M059J (cell line): ENCODE data around the gene CTDSP2. TPM values are rescaled to one million over a fixed set of nuclear protein-coding genes. Genes with fewer than 3 reads are reported as not detected.
A peak's percentile ranks its signal among the peaks of the same experiment; 100 is the strongest.
"Not testable (repeated sequence)": the region's sequence is repeated elsewhere in the genome, so short reads cannot be mapped to it uniquely, and the experiment has no call there.

Experiments used
- DNase-seq: peaks from one replicate; pipeline ENCODE4 v3.0.0-alpha.2; 2012; ENCODE audit warnings: low read depth
- total RNA-seq: library from RNA; depleted of rRNA; stranded (reverse); fragments of >200 nt; shearing (Covaris generic); gene quantifications from 2 replicates; pipeline ENCODE4 v1.2.3, GENCODE V29; 2014

CTDSP2 gene
- total RNA-seq, 1 experiment from 2014 or later, result 44.2 TPM

GRCh38 chr12:57852620-57853500, 6.3 kb upstream of the CTDSP2 start:
- DNase-seq, result no peak

DNA sequence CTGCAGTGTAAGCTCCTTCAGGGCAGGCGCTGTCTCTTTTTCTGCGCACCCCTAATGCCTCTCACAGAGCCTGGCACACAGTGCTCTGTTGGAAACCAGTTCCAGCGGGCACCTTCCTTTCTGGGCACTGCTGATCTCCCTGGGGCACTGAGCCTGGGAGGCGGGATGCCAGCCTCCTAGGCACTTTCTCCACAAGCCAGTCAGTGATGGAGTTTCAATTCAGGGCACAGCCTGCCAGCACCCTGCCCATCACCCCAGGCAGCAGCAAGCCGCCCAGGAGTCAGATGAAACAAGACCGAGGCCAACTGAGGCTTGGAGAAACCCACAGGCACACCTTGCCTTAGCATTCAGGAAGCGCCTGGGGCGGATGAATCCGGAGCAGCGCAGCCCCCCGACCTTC, 5.7 kb upstream of the CTDSP2 start:
- no peak for DNase-seq

DNA sequence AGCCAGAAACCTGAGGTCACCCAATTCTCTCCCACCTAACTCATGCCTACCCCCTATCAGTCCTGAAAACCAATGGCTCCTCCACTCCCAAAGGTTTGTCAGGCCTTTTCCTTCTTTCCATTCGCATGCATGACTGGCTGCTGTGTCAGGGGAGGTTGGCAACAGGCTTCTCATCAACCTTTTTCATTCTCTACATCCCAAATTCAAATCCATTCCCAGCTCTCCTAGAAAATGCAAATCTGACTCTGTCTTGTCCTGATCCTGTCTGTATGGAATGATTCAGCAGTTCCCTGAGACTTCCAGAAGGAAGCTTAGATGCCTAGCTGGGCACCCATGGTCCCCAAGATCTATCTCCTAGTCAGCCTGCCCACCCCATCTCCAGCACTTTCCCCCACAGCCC, 5.0 kb upstream of the CTDSP2 start:
- DNase-seq, result no peak

GRCh38 chr12:57850854-57851430, 4.4 kb upstream of the CTDSP2 start:
- DNase-seq, result no peak

GRCh38 chr12:57849447-57849846, 2.9 kb upstream of the CTDSP2 start:
- DNase-seq, result not testable (repeated sequence)

- no peak for DNase-seq
Measured at GRCh38 chr12:57849035-57849434, 2.5 kb upstream of the CTDSP2 start.

DNA sequence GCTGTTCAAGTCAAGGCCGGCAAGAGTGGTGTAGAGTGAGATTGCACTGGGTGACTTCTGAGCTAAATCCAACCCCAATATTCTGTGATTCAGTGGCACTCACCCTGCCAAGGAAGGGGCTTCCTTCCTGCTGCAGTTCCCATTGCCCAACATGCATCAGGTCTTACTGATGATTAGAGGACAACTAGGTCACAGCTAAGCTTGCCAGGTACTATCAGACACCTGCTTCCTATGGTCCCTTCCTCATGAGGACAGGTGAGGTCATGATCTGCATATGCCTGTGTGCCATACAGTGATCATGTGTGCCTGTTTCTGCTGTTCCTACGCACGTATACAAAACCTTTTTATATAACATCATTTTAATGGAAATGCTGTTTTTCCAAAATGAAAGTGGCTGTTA, 1.7 kb upstream of the CTDSP2 start:
- no peak for DNase-seq

DNA sequence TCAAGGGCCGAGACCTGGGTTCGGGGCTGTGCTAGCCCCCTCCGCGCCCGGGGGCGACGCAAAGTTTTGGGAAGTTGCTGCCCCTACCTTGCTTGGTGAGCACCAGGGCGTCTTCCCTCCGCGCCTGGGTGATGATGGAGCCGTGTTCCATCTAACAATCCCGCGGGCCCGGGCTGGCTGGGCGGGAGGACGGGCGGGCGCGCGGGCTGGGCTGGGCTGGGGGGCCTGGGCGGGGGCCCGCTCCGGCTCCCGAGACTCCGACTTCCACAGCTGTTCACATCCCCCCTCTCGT, 298 bp downstream of the CTDSP2 start:
- no peak for DNase-seq

GRCh38 chr12:57845478-57846284, 848 bp downstream of the CTDSP2 start:
- peak; percentile 66 for DNase-seq

- DNase-seq, result peak; percentile 81
Measured at GRCh38 chr12:57844709-57845477, 1.6 kb downstream of the CTDSP2 start.

GRCh38 chr12:57842342-57843294, 3.9 kb downstream of the CTDSP2 start:
- no peak for DNase-seq

DNA sequence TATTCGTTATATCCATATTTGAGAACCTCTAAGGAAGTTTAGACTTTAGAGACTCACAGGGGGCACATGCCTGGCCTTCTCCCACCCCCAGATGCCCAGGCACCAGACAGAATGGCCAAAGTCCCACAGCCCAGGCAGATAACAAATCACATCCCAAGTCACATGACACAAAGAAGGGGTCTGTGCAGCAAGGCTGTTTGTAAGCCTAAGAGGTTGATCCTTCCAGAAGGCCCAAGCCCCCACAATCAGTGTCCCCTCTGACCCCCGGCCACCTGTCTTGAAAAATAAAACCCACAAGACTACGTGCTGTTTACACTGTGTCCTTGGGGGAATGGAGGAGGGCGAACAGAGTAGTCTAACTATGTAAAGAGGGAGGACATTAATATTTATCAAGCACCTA, 5.1 kb downstream of the CTDSP2 start:
- no peak for DNase-seq

GRCh38 chr12:57840726-57841125, 5.8 kb downstream of the CTDSP2 start:
- peak; percentile 39 for DNase-seq

GRCh38 chr12:57839996-57840395, 6.5 kb downstream of the CTDSP2 start:
- no peak for DNase-seq

DNA sequence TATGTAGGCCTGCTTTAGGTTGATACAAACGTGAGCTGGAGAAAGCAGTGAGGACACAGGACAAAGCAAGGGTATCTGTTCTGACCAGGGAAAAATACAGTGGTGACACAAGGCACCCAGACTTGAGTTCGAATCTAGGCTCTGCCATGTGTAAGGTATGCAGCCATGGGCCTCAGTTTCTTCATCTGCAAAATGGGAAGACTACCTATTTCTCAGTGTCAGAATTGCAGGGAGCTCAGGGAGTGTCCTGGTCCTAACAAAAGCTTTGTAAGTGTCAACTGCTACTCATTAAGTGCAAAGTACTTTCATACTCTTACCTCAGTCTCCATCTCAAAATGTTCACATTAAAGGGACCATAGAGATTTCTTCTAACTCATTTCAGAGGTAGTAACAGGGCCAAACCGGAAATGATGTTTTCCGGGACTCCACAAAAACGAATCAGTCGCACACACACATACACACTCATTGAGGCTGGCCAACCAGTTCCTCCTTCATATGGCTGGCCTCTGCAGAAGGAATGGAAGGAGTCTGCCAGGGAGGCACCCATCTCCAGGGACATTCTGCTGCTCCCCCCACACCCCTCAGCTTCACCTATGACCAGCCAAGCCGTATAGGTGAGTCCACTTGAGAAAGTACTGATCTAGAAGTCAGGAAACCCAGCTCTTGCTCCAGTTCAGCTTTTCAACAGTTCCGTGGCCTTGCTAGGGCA, 7.8 kb downstream of the CTDSP2 start:
- no peak for DNase-seq

- peak; percentile 76 for DNase-seq
Measured at GRCh38 chr12:57837864-57838562, 8.5 kb downstream of the CTDSP2 start.

DNA sequence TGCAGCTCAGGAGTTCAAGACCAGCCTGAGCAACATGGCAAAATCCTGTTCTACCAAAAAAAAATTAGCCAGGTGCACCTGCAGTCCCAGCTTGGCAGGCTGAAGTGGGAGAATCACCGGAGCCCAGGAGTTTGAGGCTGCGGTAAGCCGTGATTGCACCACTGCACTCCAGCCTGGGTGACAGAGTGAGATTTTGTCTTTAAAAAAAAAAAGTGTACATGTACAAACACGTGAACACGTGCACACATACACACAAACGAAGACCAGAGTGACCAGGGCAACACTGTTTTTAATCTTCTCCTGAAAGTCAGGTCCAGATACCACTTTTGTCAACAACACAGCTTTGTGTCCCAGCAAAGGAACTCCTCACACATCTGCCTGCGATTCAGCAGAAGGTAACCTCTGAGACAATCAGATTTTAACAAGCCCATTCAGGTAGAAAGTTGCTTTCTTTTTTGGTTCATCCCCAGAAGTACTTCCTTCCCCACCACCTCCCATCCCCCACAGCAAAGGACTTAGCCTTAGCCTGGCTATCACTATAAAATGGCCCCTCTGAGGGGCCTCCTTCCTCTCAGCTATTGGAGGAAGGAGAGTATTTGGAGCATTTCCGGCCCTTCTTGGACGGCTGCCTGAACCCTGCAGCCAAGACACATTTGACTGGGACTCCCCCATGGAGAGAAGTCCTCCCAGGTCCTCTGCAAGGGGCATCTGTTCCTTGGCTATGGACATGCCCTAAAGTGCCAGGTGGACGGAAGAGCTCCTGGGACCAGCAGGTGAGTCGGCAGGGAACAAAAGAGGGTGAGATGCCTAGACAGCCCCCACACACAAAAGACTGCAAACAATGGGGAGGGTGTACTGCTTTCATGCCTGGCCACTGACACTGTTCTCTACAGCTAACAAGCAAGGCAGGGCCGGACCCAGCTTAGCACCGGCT, 9.8 kb downstream of the CTDSP2 start:
- peak; percentile 85 for DNase-seq
